Measurements from ENCODE around the gene MB.

- no peak for TF ChIP-seq CTCF (optimal IDR thresholded peaks at IDR 0.05 in 1 of 3, IDR thresholded peaks at IDR 0.05 in 1 of 3, conservative IDR thresholded peaks at IDR 0.05 in 1 of 3; ENCODE audit: extremely low read depth in 1 of 3, insufficient read depth in 2 of 3, low read length in 3 of 3)
- TF ChIP-seq EZH2 (IDR thresholded peaks at IDR 0.05; ENCODE audit: low read length), result no peak
Measured at GRCh38 chr22:35560824-35561223, 56.3 kb downstream of the MB start.

Data from keratinocyte (primary cell).